Transverse colon (tissue), 4 donors: ENCODE measurements around the gene CLINT1.

ENCODE experiments used
- EP300 ChIP-seq: sonication (generic); formaldehyde crosslinking; IDR thresholded peaks from one replicate; pipeline ENCODE4 v1.6.1; 2017; ENCODE audit warnings: antibody characterized with exemption, low read depth
- POLR2A ChIP-seq: fragments of 450-650 bp; IDR thresholded peaks from one replicate; pipeline ENCODE4 v1.6.1; 2016; ENCODE audit warnings: antibody characterized with exemption, mild to moderate bottlenecking, moderate library complexity
- POLR2AphosphoS5 ChIP-seq, 3 donors: sonication (generic); formaldehyde crosslinking; IDR thresholded peaks; one replicate each; pipeline ENCODE4 v1.6.1; 2016; ENCODE audit warnings: antibody characterized with exemption in 3 of 3
- TF ChIP-seq, protein P1 (sequence below), 5 experiments: fragments of 200-600 bp in 3 of 5; fragments of 450-650 bp in 2 of 5; sonication (generic) in 3 of 5; IDR thresholded peaks; 1 replicate in 2 of 5; 2 replicates in 3 of 5; pipeline ENCODE4 v1.5.1; 2016 to 2017; ENCODE audit warnings: antibody characterized with exemption in 5 of 5, inconsistent platforms in 3 of 5, mild to moderate bottlenecking in 2 of 5, moderate library complexity in 1 of 5

DNA sequence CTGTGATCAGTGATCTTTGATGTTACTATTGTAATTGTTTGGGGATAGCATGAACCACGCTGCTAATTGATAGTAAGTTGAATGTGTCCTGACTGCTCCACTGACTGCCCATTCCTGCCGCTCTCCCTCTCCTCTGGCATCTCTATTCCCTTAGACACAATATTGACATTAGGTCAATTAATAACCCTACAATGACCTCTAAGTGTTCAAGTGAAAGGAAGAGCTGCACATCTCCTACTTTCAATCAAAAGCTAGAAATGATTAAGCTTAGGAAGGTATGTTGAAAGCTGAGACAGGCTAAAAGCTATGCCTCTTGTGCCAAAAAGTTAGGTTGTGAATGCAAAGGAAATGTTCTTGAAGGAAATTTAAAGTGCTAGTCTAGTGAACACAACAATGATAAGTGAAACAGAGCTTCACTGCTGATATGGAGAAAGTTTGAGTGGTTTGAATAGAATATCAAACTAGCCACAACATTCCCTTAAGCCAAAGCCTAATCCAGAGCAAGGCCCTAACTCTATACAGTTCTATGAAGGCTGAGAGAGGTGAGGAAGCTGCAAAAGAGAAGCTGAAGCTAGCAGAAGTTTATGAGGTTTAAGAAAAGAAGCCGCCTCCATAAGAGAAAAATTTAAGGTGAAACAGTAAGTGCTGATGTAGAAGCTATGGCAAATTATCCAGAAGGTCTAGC is 12.9 kb downstream of the CLINT1 start:
- TF ChIP-seq, protein P1, sequence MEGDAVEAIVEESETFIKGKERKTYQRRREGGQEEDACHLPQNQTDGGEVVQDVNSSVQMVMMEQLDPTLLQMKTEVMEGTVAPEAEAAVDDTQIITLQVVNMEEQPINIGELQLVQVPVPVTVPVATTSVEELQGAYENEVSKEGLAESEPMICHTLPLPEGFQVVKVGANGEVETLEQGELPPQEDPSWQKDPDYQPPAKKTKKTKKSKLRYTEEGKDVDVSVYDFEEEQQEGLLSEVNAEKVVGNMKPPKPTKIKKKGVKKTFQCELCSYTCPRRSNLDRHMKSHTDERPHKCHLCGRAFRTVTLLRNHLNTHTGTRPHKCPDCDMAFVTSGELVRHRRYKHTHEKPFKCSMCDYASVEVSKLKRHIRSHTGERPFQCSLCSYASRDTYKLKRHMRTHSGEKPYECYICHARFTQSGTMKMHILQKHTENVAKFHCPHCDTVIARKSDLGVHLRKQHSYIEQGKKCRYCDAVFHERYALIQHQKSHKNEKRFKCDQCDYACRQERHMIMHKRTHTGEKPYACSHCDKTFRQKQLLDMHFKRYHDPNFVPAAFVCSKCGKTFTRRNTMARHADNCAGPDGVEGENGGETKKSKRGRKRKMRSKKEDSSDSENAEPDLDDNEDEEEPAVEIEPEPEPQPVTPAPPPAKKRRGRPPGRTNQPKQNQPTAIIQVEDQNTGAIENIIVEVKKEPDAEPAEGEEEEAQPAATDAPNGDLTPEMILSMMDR (IDR thresholded peaks at IDR 0.05): no peak
- TF ChIP-seq POLR2A: no peak
- TF ChIP-seq POLR2AphosphoS5 (IDR thresholded peaks at IDR 0.05): no peak
- no peak for TF ChIP-seq EP300
